Measurements from ENCODE around the gene RAB3A.
A peak's percentile ranks its signal among the peaks of the same experiment; 100 is the strongest.

GRCh38 chr19:18203408-18203862 is 407 bp downstream of the RAB3A start:
- TF ChIP-seq CTCF (IDR thresholded peaks at IDR 0.05; ENCODE audit: low read depth, low read length) (0 out of 2 replicates have a peak, but pooled peaks have one; percentile 3), EZH2phosphoT487 (IDR thresholded peaks at IDR 0.05; ENCODE audit: low read depth) (no peak)
